Putamen (tissue), 1 donor: ENCODE data around the gene LBHD2.

Experiments used
- DNase-seq: peaks from one replicate; pipeline ENCODE4 v3.0.0-alpha.2; 2016; ENCODE audit warnings: low spot score

Gene LBHD2

GRCh38 chr14:103068351-103069073, 15.5 kb upstream of the LBHD2 start:
- no peak for DNase-seq

GRCh38 chr14:103070263-103070885, 13.6 kb upstream of the LBHD2 start:
- no peak for DNase-seq

- DNase-seq, result no peak
Observed at GRCh38 chr14:103070971-103071542, 13.0 kb upstream of the LBHD2 start.

DNA sequence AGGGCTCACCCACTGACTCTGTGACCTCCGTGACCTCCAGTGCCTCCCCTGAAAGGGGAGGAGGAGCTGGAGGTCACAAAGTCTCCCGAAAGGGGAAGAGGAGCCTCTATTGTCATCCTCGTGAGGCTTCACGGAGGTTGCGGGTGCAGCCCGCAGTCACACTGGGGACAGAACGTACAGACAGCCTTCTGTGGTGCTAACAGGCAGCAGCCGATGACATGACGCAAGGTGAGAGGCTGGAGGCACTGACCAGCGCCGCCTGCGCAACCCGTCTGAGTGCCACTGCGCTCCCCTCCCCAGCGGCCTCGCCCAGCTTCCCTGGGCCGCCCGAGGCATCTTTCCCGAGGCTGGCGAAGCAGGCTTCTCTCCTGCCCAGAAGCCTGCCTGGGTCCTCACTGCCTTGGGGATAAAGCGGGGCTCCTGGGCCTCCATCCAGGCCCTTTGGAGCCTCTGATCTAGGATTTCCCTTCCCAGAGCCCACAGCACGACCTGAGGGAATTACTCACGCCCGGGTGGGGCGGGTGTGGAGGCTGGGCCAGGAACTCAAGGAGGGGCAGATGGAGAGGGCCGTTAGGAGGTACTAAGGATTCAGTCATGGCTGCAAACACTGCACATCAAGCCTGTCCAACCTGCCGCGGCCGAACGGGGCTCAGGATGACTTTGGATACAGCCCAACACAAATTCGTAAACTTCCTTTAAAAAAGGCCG, 12.3 kb upstream of the LBHD2 start:
- no peak for DNase-seq

DNA sequence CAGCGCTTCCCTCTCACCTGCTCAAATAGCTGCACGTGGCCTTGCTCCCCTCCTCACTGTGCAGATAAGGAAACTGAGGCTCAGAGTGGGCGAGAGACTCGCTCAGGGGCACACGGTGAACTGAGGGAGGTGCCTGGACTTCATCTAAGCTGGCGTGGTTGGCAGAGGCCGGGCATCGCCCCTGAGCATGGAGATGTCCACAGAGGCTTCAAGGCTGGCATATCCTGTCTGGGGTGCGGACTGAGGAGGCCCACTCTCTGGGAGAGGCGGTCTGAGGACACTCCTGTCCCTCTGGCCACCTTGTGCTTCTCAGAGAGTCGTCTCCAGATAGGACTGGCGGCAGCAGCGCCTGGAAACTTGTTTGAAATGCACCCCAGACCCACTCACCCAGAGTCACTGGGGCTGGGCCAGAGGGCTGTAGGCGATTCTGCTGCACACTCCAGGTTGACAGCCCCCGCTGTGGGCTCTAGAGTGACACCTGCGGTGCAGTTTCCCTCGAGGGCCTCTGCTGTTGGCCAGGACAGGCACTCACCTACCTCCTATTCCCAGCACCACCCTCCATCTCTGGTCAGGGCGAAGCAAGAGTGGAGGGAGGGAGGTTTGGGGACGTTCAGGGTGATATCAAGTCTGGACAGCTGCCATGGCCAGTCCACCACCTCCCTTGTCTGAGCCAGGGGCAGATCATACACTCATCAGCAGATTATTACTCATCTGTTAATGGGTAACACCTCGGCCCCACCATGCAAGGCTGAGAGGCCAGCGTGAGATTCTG, 11.2 kb upstream of the LBHD2 start:
- DNase-seq, result no peak

- no peak for DNase-seq
Observed at GRCh38 chr14:103073367-103073875, 10.6 kb upstream of the LBHD2 start.

DNA sequence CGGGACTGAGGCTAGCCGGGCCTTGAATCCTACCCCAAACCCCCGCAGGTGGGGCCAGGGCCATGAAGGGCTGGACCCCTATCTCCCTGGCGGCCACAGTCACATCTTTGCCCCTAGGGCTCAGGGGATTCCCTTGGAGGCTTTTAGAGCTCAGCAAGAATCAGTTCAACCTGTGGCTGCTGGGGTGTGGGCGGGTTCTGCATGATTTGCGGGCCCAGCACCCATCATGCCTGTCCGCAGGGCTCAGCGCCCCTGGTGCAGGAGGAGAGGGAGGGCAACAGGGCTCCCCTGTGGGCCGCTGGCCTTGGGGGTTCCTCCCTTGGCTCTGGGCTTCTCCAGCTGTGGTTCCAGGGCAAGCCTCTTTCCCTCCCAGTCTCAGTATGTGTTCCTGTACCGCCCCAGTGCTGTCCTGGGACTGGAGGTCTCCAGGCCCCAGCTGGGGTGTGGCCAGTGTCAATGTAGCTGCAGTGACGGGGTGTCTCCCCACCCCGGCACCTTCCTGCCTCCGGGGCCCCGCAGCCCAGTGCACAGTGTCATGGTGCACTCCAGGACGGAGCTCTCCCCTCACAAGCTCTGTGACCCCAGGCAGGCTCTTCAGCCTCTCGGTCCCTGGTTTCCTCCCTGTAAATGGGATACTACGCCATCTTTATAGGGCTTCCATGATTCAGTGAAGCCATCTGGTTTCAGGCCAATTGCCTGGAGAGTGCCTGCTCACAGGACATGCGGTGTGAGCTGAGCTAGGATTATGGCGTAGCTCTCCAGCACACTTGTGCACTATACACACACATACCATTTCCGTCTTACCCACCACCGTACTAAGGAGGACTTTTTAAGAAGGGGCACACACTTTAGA, 9.9 kb upstream of the LBHD2 start:
- DNase-seq, result no peak

GRCh38 chr14:103074729-103075367, 9.2 kb upstream of the LBHD2 start:
- DNase-seq, result no peak

DNA sequence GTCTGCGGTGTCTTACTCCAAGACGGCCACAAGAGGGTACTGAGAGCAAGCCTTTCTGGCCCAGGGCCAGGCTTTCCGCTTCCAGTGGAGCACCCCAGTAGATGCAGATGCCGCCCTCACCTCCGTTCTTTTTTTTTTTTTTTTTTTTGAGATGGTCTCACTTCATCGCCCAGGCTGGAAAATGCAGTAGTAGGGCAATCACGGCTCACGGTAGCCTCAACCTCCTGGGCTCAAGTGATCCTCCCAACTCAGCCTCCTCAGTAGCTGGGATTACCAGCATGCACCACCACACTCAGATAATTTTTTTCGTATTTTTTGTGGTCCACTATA, 5.6 kb upstream of the LBHD2 start:
- DNase-seq, result peak; percentile 71

DNA sequence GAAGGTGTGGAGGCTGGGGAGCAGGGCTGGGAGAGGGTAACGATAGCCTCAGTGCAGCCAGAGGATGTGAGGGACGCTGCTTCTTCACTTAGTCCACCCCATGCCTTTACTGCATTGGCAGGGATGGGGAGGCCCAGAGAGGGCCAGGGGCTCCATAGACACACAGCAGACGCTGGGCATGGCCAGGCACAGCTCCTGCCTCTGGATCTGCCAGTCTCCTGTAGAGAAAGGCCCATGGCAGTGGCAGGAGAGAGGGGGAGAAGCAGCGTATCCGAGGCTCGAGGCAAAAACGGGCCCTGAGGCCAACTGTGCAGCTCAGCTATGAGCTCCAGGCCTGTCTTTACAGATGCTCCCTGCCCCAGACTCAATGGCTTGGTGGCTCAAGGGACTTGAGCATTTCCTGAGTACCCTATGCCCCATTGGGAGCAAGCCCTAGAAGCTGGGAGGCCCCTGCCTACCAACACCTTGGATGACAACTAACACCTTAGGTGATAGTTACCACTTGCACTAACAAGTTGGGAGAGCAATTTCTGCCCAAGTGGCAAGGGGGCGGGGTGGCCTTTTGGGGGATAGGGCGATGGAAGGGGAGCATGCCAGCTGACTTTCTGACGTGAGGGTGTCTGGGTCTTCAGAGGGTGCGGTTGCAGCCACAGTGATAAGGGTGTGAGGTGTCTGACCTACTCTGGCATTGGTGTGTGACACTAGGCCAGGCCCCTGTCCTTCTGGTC, 5.0 kb upstream of the LBHD2 start:
- DNase-seq, result no peak

DNA sequence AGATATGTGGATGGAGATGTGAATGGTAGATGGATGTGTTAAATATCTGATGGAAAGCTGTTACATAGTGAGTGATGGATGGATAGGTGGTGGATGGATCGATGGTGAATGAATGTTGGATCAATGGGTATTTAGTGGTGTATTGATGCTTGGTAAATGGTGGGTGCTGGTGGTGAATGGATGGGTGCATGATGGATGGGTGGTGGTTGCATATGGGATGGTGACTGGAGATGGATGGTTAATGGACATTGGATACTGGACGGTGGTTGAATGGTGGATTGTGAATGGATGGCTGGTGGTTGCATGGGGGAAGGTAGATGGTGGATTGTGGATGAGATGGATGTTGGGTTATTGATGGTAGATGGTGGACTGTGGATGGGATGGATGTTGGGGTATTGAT, 2.1 kb upstream of the LBHD2 start:
- no peak for DNase-seq

GRCh38 chr14:103085106-103086091, 1.4 kb downstream of the LBHD2 start:
- no peak for DNase-seq

- no peak for DNase-seq
Observed at GRCh38 chr14:103086771-103087342, 2.8 kb downstream of the LBHD2 start.

GRCh38 chr14:103087343-103087835, 3.4 kb downstream of the LBHD2 start:
- no peak for DNase-seq

DNA sequence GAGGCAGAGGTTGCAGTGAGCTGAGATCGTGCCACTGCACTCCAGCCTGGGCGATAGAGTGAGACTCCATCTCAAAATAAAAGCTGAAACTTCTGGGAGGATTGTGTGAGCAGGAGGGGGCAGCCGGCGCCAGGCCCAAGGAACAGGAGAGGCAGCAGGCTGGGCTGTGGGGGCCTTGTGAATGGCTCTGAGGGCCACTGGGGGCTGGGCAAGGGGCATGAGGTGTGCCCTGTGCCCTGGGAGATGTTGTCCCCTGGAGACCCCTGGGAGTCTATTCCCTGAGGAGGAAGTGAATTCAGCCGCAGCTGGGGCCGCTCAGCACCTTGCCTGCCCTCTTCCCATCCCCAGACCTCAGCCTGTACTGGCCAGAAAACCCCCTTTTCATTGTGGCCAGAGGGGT, 4.9 kb downstream of the LBHD2 start:
- DNase-seq, result no peak

GRCh38 chr14:103089386-103090335, 5.7 kb downstream of the LBHD2 start:
- DNase-seq, result no peak

GRCh38 chr14:103090481-103091020, 6.5 kb downstream of the LBHD2 start:
- no peak for DNase-seq
